ENCODE results near the gene SMIM8. TPM values are rescaled to one million over a fixed set of nuclear protein-coding genes. Genes with fewer than 3 reads are reported as not detected.

Gene SMIM8
- polyA plus RNA-seq, 1 donor (not counting 4 experiments of a cell fraction or from before 2014, with no cell fraction given), result 7.6 TPM

DNA sequence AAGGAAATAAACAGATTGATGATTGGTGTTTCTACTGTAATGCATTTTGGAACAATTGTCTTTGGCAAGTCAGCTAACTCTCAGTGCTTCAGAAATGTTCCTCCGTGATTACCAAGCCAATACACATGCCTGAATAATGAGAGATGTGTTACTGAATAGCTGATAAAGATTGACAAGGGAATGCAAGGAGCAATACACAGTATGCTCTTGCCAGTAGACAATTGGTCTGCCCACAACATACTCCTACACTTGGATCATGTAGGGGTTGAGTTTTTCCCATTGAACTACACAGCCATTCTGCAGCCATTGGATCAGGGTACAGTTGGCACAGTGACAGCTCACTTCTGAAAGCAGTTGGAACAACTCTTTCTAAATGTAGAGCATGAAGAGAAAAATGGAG, 12.3 kb downstream of the SMIM8 start:
- Histone ChIP-seq H4K20me1 (ENCODE audit: control insufficient read depth, extremely low read depth, insufficient read depth, low read length) (no peaks in the 10 kb centered on the region), H2AFZ (ENCODE audit: control insufficient read depth, low read length) (no peak overlapping the region), H3K79me2 (ENCODE audit: control insufficient read depth, insufficient read depth, low read length) (no peaks in the 10 kb centered on the region), H3K4me2 (ENCODE audit: control insufficient read depth, extremely low read depth, insufficient read depth, low read depth, low read length) (no peak overlapping the region), H3K9me3 (ENCODE audit: control insufficient read depth, low read depth, low read length) (no peaks in the 10 kb centered on the region), H3K9me1 (ENCODE audit: control insufficient read depth, extremely low read depth, insufficient read depth, low read length) (no peaks in the 10 kb centered on the region), H3K36me3 (ENCODE audit: control insufficient read depth in 2 of 2, extremely low read depth in 1 of 2, insufficient read depth in 2 of 2, low read length in 2 of 2) (no peaks in the 10 kb centered on the region), H3K9ac (ENCODE audit: control insufficient read depth, extremely low read depth, insufficient read depth, low read length) (no peak overlapping the region), H3K27me3 (ENCODE audit: control insufficient read depth, extremely low read depth, insufficient read depth, low read length) (no peaks in the 10 kb centered on the region), H3K4me3 (ENCODE audit: control insufficient read depth in 2 of 3, extremely low read depth in 1 of 3, insufficient read depth in 2 of 3, low read depth in 1 of 3, low read length in 3 of 3) (no peak overlapping the region), H3K27ac (ENCODE audit: control insufficient read depth, insufficient read depth, low read length) (no peak overlapping the region), H3K4me1 (ENCODE audit: control insufficient read depth, extremely low read depth, insufficient read depth, low read length) (no peaks in the 10 kb centered on the region)
- DNase-seq (ENCODE audit: low read depth, low spot score) (no peak), FAIRE-seq (no peak)
- dilution Hi-C loops (cut with MboI; ENCODE audit: extremely low pct_ligation_motif_present, low sequenced_read_pairs), result no loop called here
- TF ChIP-seq, protein P1, sequence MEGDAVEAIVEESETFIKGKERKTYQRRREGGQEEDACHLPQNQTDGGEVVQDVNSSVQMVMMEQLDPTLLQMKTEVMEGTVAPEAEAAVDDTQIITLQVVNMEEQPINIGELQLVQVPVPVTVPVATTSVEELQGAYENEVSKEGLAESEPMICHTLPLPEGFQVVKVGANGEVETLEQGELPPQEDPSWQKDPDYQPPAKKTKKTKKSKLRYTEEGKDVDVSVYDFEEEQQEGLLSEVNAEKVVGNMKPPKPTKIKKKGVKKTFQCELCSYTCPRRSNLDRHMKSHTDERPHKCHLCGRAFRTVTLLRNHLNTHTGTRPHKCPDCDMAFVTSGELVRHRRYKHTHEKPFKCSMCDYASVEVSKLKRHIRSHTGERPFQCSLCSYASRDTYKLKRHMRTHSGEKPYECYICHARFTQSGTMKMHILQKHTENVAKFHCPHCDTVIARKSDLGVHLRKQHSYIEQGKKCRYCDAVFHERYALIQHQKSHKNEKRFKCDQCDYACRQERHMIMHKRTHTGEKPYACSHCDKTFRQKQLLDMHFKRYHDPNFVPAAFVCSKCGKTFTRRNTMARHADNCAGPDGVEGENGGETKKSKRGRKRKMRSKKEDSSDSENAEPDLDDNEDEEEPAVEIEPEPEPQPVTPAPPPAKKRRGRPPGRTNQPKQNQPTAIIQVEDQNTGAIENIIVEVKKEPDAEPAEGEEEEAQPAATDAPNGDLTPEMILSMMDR (optimal IDR thresholded peaks at IDR 0.05 in 1 of 3, IDR thresholded peaks at IDR 0.05 in 1 of 3, conservative IDR thresholded peaks at IDR 0.05 in 1 of 3; ENCODE audit: extremely low read depth in 1 of 3, insufficient read depth in 2 of 3, low read length in 3 of 3), result no peak
- no peak for TF ChIP-seq EZH2 (IDR thresholded peaks at IDR 0.05; ENCODE audit: low read length)

DNA sequence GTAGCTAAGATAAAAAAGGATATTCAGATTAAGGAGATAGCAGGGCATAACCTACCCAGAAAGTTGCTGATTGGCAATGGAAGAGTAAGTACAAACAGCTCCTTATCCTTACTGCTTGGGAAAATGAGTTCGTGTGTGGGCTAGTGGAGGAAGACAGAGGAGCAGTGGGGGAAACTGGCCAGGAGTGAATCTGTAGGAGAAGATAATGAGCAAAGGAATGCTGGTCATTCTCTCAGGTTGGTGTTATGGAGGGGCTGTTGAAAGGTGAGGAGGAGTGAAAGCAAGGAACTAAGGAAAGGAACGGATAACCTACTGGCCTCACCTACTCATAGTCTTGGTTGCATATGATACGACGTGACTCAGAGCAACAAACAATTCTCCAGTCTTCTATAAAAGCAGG, 14.0 kb downstream of the SMIM8 start:
- no peak overlapping the region for H2AFZ ChIP-seq (ENCODE audit: control insufficient read depth, low read length)
- H3K9me3 ChIP-seq (ENCODE audit: control insufficient read depth, low read depth, low read length), result no peaks in the 10 kb centered on the region
- no peaks in the 10 kb centered on the region for H4K20me1 ChIP-seq (ENCODE audit: control insufficient read depth, extremely low read depth, insufficient read depth, low read length)
- no peaks in the 10 kb centered on the region for H3K79me2 ChIP-seq (ENCODE audit: control insufficient read depth, insufficient read depth, low read length)
- dilution Hi-C loops (cut with MboI; ENCODE audit: extremely low pct_ligation_motif_present, low sequenced_read_pairs), result no loop called here
- no peak overlapping the region for H3K4me2 ChIP-seq (ENCODE audit: control insufficient read depth, extremely low read depth, insufficient read depth, low read depth, low read length)
- H3K9ac ChIP-seq (ENCODE audit: control insufficient read depth, extremely low read depth, insufficient read depth, low read length), result no peak overlapping the region
- TF ChIP-seq EZH2 (IDR thresholded peaks at IDR 0.05; ENCODE audit: low read length), result no peak
- TF ChIP-seq, protein P1 (optimal IDR thresholded peaks at IDR 0.05 in 1 of 3, IDR thresholded peaks at IDR 0.05 in 1 of 3, conservative IDR thresholded peaks at IDR 0.05 in 1 of 3; ENCODE audit: extremely low read depth in 1 of 3, insufficient read depth in 2 of 3, low read length in 3 of 3), result no peak
- H3K36me3 ChIP-seq (ENCODE audit: control insufficient read depth in 2 of 2, extremely low read depth in 1 of 2, insufficient read depth in 2 of 2, low read length in 2 of 2), result no peaks in the 10 kb centered on the region
- H3K4me1 ChIP-seq (ENCODE audit: control insufficient read depth, extremely low read depth, insufficient read depth, low read length), result no peaks in the 10 kb centered on the region
- no peaks in the 10 kb centered on the region for H3K9me1 ChIP-seq (ENCODE audit: control insufficient read depth, extremely low read depth, insufficient read depth, low read length)
- no peaks in the 10 kb centered on the region for H3K27me3 ChIP-seq (ENCODE audit: control insufficient read depth, extremely low read depth, insufficient read depth, low read length)
- no peak for DNase-seq (ENCODE audit: low read depth, low spot score)
- no peak overlapping the region for H3K27ac ChIP-seq (ENCODE audit: control insufficient read depth, insufficient read depth, low read length)
- no peak overlapping the region for H3K4me3 ChIP-seq (ENCODE audit: control insufficient read depth in 2 of 3, extremely low read depth in 1 of 3, insufficient read depth in 2 of 3, low read depth in 1 of 3, low read length in 3 of 3)
- no peak for FAIRE-seq
